ENCODE measurements around the gene RNF150.

The RNF150 gene

GRCh38 chr4:140969296-140969695 is 164.0 kb downstream of the RNF150 start:
- no peak for DNase-seq

- no peak for DNase-seq
Measured at GRCh38 chr4:140968371-140968770, 164.9 kb downstream of the RNF150 start.

GRCh38 chr4:140963883-140964282 is 169.4 kb downstream of the RNF150 start:
- no peak for DNase-seq

GRCh38 chr4:140955641-140956040 is 177.6 kb downstream of the RNF150 start:
- no peak for DNase-seq

- DNase-seq: no peak
Measured at GRCh38 chr4:140952717-140953116, 180.6 kb downstream of the RNF150 start.

- no peak for DNase-seq
Measured at GRCh38 chr4:140947506-140947905, 185.8 kb downstream of the RNF150 start.

- no peak for DNase-seq
Measured at GRCh38 chr4:140945106-140945505, 188.2 kb downstream of the RNF150 start.

GRCh38 chr4:140944572-140944971 is 188.7 kb downstream of the RNF150 start:
- no peak for DNase-seq

GRCh38 chr4:140944199-140944515 is 189.1 kb downstream of the RNF150 start:
- no peak for DNase-seq

- no peak for DNase-seq
Measured at GRCh38 chr4:140943486-140944198, 189.6 kb downstream of the RNF150 start.

GRCh38 chr4:140940589-140940988 is 192.7 kb downstream of the RNF150 start:
- no peak for DNase-seq

GRCh38 chr4:140937866-140938265 is 195.4 kb downstream of the RNF150 start:
- no peak for DNase-seq

- no peak for DNase-seq
Measured at GRCh38 chr4:140935254-140935653, 198.0 kb downstream of the RNF150 start.

- DNase-seq: no peak
Measured at GRCh38 chr4:140932501-140933045, 200.7 kb downstream of the RNF150 start.

GRCh38 chr4:140931911-140932310 is 201.4 kb downstream of the RNF150 start:
- DNase-seq: no peak

GRCh38 chr4:140930557-140930956 is 202.7 kb downstream of the RNF150 start:
- DNase-seq: no peak

GRCh38 chr4:140930011-140930410 is 203.3 kb downstream of the RNF150 start:
- no peak for DNase-seq

- no peak for DNase-seq
Measured at GRCh38 chr4:140928880-140929279, 204.4 kb downstream of the RNF150 start.

- DNase-seq: no peak
Measured at GRCh38 chr4:140926672-140927071, 206.6 kb downstream of the RNF150 start.

- no peak for DNase-seq
Measured at GRCh38 chr4:140925417-140925816, 207.9 kb downstream of the RNF150 start.

GRCh38 chr4:140924761-140925392 is 208.4 kb downstream of the RNF150 start:
- DNase-seq: no peak

- DNase-seq: no peak
Measured at GRCh38 chr4:140906993-140907962, 226.0 kb downstream of the RNF150 start.

- DNase-seq: no peak
Measured at GRCh38 chr4:140904904-140905303, 228.4 kb downstream of the RNF150 start.

Data from NCI-H146 (cell line).